GM19099 (cell line): ENCODE results near the gene ZBTB2.
A peak's percentile ranks its signal among the peaks of the same experiment; 100 is the strongest.

ENCODE experiments used
- POLR2A ChIP-seq: IDR thresholded peaks from 3 replicates; pipeline ENCODE4 v1.6.1; 2011; ENCODE audit warnings: low read depth; ENCODE audit not compliant: insufficient read length; ENCODE audit errors: extremely low read depth

ZBTB2 gene

DNA sequence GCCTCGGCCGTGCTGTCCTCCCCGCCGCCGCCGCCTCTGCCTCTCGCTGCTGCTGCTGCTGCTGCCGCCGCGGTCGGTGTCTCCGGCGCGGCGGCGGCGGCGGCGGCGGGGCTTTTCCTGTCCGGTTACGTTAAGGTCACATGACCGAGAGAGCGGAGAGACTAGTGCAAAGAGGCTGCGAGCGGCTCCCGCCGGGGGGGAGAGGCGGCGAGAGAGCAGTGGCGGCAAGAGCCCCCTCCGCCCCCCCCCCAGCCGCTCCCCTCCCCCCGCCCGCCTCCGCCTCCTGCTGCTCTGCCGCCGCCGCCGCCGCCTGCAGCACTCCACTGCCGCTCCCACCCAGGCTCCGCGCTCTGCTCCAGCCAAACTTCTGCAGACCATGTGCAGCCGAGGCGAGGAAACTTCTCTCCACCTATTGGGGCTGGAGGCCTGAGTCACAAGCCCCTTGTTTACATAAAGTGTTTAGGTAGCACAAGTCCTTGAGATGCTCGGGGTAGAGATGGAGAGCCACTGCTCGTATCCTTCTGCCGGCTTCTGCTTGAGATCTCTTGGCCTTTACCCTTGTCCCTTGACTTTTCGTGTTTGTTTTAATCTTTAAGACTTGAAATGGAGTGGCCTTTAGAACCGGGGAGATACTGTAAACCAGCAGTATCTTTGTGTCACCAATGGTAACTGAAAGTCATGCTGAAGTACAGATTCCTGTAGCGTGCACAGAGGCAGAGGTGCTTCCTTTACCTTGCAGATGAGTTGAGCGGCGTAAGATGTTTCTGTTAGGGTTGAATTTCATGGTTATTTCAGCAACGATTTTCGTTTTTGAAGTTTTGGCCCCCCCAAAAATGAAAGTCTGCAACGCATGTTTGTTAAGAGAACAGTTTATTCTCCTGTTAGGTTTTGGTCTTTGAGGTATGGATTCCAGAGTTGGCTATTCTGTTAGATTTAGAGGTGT, at the start of gene ZBTB2:
Gene ZBTB2, minus strand, starts transcription at position 89 of the 943 bp plus-strand sequence. CDS start 17,922 bp downstream, outside the sequence.
- peak; percentile 50 for TF ChIP-seq POLR2A

DNA sequence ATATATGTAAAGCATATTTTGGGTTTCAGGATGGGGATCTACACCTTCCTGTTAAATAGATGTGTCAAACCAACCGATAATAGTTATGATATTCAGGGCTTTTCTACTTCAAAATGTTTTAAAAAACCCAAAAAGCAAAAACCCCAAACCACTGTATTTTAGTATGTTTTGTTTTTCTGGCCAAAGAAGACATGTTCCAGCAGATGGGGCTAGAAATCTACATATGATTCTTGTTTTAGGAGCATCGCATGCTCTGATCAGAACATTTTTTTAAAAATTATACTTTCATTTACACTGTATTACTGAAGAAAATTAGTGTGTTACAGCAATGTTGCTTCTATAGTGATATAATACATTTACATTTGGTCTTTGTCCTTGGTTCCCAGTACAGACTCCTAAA, 49.6 kb upstream of the ZBTB2 start:
- no peak for TF ChIP-seq POLR2A

- TF ChIP-seq POLR2A, result no peak
Measured at GRCh38 chr6:151440498-151440897, 49.1 kb upstream of the ZBTB2 start.

DNA sequence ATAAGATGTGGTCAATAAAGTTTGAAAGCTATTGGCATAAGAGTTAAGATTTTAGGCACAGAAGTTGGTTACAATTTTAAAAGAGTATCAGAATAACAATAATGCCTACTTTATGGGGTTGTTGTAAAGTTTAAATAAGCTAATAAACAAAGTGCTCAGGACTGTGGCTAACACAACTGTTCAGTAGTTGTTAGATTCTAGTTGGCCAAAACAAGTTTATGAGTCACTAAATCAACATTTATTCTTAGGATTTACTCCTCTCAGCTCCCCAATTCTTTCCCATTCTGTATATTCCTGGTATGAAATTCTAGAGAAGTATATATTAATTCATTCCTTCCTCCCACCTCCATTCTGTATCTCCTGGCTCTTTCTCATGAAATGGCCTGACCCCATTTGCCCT, 46.0 kb upstream of the ZBTB2 start:
- no peak for TF ChIP-seq POLR2A

- no peak for TF ChIP-seq POLR2A
Measured at GRCh38 chr6:151436802-151437201, 45.4 kb upstream of the ZBTB2 start.

GRCh38 chr6:151436300-151436699, 44.9 kb upstream of the ZBTB2 start:
- no peak for TF ChIP-seq POLR2A

DNA sequence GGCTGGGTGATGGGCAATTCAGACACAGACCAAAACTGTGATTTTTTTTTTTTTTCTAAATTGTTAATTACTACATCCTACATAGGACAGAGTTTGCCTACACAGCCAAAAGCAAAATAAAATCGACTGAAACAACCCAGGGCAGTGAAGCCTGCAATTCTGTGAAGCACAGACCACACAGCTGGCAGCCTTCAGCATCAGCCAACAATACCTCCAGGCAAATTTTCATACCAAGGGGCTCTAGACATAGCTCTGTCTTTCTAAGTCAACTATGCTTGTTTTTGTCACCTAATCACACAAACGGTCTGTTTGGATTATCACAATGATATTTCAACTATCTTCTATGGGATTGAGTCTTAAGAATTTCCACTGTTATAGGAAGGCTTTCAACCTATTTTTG, 43.0 kb upstream of the ZBTB2 start:
- TF ChIP-seq POLR2A, result no peak

- TF ChIP-seq POLR2A, result no peak
Measured at GRCh38 chr6:151432651-151433050, 41.3 kb upstream of the ZBTB2 start.

- TF ChIP-seq POLR2A, result no peak
Measured at GRCh38 chr6:151431337-151431736, 40.0 kb upstream of the ZBTB2 start.

- no peak for TF ChIP-seq POLR2A
Measured at GRCh38 chr6:151430886-151431285, 39.5 kb upstream of the ZBTB2 start.

- no peak for TF ChIP-seq POLR2A
Measured at GRCh38 chr6:151428093-151428735, 36.9 kb upstream of the ZBTB2 start.

GRCh38 chr6:151425561-151425960, 34.2 kb upstream of the ZBTB2 start:
- TF ChIP-seq POLR2A, result no peak

GRCh38 chr6:151422981-151423380, 31.6 kb upstream of the ZBTB2 start:
- TF ChIP-seq POLR2A, result no peak

DNA sequence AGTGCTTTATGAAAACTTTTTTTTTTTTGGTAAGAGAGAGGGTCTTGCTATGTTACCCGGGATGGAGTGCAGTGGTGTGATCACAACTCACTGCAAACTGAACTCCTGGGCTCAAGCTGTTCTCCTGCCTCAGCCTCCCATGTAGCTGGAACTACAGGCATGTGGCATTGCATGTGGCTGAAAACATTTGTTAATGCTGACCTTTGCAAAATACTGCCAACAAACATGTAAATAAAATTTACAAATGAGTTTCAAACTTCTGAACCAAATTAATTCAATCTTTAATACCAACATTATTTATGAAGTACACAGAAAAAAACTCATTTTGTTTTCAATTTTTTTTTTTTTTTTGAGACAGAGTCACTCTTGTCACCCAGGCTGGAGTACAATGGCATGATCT, 26.1 kb upstream of the ZBTB2 start:
- TF ChIP-seq POLR2A, result no peak

DNA sequence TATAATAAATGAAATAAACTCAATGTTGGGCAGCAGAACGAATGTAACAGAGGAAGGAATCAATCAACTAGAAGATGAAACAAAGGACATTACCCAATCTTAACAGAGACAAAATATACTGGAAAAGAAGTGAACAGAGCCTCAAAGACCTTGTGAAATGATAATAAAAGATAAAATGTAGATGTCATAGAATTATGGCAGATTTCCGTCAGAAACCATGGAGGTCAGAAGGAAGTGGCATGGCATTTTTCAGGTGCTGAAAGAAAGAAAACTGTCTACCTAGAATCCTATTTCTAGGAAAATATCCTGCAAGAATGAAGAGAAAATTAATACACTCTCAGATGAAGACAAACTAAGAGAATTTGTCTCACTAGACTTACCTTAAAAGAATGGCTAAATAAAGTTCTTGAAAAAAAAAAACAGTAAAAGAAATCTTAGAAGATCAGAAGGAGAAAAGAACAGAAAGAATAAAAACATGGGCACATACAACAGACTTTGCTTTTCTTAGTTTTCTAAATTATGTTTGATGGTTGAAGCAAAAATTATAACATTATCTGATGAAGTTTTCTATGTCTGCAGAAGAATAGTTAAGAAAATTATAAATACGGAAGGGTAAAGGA, 23.4 kb upstream of the ZBTB2 start:
- TF ChIP-seq POLR2A, result no peak

DNA sequence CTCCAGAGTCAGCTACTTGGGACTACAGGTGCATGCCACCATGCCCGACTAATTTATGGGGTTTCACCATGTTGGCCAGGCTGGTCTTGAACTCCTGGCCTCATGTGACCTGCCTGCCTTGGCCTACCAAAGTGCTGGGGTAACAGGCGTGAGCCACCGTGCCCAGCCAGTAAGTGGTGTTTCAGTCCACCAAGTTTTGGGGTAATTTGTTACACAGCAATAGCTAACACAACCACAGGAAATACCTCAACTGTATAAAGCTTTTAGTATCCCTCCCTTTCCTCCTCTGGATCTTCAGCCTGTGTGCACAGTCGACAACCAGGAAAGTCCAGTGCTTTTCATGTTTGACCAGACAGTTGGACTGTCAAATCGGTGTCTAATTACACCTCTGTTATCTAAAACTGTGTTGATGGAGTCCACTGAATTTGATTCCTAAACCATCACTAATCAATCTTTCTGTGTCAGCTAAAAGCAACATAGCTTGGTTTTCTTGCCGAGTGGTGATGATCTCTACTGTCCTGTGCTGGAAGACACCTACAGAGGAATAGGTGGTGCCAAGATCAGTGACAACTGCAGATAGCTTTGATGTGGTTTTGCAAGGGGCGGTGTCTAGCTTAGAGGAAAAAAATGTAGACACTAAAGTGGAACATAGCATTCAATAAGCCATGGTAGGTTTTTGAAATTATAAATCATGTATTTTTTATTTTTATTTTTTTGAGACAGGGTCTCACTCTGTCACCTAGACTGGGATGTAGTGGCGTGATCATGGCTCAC, 22.2 kb upstream of the ZBTB2 start:
- TF ChIP-seq POLR2A, result no peak

DNA sequence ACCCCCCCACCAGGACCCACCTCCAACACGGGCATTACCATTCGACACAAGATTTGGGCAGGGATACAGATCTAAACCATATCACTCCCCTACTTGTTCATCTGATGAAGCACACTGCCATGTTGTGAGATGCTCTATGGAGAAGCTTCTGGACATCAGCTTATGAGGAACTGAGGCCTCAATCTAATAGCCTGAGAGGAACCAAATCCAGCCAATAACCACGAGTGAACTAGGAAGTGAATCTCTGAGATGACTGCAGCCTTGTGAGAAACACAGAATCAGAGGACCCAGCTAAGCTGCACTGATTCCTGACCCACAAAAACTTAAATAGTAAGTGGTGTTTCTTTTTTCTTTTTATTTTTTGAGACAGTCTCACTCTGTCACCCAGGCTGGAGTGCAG, 21.6 kb upstream of the ZBTB2 start:
- no peak for TF ChIP-seq POLR2A
